ENCODE data around the gene ENTPD1. TPM values are rescaled to one million over a fixed set of nuclear protein-coding genes. Genes with fewer than 3 reads are reported as not detected.

Gene ENTPD1
- total RNA-seq, 1 donor from 2014 or later, result 7.7 TPM

DNA sequence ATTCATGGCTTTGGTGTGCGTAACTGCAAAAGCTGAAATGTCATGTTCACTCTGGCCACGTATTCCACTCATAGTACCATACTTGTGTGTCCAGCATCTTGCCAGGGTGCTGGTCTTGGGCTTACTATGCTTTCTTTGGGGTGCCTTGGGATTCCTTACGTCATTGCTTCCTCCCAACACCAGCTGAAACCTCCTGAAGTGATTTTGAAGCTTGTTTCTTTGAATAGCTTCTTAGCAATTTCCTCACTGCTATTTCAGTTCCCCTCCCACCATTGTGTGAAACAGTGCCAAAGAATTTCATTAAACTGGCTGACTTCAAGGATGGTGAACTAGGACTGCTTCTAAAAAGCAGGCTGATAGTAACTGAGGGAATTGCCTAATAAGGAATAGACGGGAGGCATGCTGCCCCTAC, 36.9 kb downstream of the ENTPD1 start:
- Histone ChIP-seq H3K27me3 (ENCODE audit: low read depth) (no peaks in the 10 kb centered on the region), H3K4me3 (no peak overlapping the region), H3K27ac (replicated peaks) (peak overlapping the region; percentile 78), H3K36me3 (no peaks in the 10 kb centered on the region), H3K4me1 (peaks cover 23% of the 10 kb centered on the region), H3K9me3 (replicated peaks) (no peaks in the 10 kb centered on the region)
- TF ChIP-seq, protein P1, sequence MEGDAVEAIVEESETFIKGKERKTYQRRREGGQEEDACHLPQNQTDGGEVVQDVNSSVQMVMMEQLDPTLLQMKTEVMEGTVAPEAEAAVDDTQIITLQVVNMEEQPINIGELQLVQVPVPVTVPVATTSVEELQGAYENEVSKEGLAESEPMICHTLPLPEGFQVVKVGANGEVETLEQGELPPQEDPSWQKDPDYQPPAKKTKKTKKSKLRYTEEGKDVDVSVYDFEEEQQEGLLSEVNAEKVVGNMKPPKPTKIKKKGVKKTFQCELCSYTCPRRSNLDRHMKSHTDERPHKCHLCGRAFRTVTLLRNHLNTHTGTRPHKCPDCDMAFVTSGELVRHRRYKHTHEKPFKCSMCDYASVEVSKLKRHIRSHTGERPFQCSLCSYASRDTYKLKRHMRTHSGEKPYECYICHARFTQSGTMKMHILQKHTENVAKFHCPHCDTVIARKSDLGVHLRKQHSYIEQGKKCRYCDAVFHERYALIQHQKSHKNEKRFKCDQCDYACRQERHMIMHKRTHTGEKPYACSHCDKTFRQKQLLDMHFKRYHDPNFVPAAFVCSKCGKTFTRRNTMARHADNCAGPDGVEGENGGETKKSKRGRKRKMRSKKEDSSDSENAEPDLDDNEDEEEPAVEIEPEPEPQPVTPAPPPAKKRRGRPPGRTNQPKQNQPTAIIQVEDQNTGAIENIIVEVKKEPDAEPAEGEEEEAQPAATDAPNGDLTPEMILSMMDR (IDR thresholded peaks at IDR 0.05; ENCODE audit: borderline replicate concordance), result no peak
- intact Hi-C loops (cut with micrococcal nuclease), result no loop called here
- DNase-seq, result no peak

DNA sequence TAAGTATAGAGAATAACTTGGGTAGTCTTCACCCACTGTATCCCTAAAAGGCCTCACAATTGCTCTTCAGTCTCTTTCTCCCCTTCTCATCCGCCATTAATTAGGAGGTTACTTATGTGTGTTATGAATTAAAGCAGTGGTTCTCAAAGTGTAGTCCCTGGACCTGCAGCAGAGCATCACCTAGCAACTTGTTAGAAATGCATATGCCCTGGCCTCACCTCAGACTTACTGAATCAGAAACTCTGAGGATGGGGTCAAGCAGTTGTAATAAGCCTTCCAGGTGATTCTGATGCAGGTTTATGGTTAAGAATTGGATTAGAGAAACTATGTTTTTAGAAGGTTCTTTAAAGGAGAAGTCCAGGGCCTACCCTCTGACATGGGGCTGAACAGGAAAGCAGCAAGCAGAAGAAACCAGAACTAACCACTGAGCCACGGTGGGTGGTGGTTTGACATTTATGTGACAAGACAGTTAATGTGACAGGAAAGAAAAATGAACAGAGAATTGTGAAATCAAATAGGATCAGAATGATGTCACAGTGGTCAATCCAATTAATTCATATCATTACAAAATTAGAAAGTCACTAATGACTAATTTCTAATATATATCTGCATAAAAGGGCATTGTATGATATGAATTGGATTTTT, 37.6 kb downstream of the ENTPD1 start:
- peak overlapping the region; percentile 78 for H3K27ac ChIP-seq (replicated peaks)
- H3K36me3 ChIP-seq, result no peaks in the 10 kb centered on the region
- TF ChIP-seq, protein P1 (IDR thresholded peaks at IDR 0.05; ENCODE audit: borderline replicate concordance), result no peak
- no peak for DNase-seq
- no peaks in the 10 kb centered on the region for H3K27me3 ChIP-seq (ENCODE audit: low read depth)
- H3K4me1 ChIP-seq, result peaks cover 29% of the 10 kb centered on the region
- H3K4me3 ChIP-seq, result no peak overlapping the region
- H3K9me3 ChIP-seq (replicated peaks), result no peaks in the 10 kb centered on the region
- intact Hi-C loops (cut with micrococcal nuclease), result no loop called here

DNA sequence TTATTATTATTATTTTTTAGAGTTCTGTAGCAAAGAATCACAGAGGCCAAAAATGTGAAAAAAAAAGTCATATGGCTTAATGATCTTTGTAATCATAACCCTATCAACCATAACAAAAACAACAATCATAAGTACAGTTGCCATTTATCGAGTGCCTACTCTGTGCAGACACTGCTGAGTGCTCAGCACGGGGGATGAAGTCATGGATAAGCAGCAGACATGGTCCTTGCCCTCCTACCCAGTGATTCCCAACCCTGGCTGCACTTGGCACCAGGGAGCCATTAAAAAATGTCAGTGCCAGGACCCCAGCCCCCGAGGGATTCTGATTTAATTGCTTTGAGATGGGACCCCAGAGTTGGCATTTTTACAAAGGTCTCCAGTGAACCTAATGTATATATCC, 38.2 kb downstream of the ENTPD1 start:
- TF ChIP-seq, protein P1 (IDR thresholded peaks at IDR 0.05; ENCODE audit: borderline replicate concordance), result no peak
- intact Hi-C loops (cut with micrococcal nuclease), result no loop called here
- no peaks in the 10 kb centered on the region for H3K27me3 ChIP-seq (ENCODE audit: low read depth)
- H3K4me1 ChIP-seq, result peaks cover 31% of the 10 kb centered on the region
- no peak overlapping the region for H3K4me3 ChIP-seq
- H3K9me3 ChIP-seq (replicated peaks), result peaks cover under 1% of the 10 kb centered on the region
- no peaks in the 10 kb centered on the region for H3K36me3 ChIP-seq
- DNase-seq, result no peak
- peak overlapping the region; percentile 78 for H3K27ac ChIP-seq (replicated peaks)

DNA sequence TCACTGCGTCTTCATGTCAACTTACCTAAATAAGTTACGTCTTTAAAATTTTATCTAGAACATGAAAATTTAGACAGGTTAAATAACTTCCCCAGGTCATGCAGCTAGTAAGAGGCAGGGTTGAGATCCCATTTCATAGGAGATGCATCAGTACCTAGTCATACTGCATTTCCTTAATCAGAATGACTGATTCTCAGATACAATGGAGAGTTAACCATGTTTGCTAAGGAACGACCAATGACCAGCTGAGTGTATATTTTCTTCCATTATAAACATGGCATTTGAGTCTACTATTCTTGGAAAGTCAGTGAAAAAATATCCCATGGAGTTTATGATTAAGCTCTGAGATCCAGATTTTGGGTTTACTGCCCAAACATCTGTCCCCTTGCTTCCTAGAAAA, 39.6 kb downstream of the ENTPD1 start:
- Histone ChIP-seq H3K4me3 (no peak overlapping the region), H3K27me3 (ENCODE audit: low read depth) (no peaks in the 10 kb centered on the region), H3K36me3 (no peaks in the 10 kb centered on the region), H3K4me1 (peaks cover 31% of the 10 kb centered on the region), H3K9me3 (replicated peaks) (peaks cover 10% of the 10 kb centered on the region), H3K27ac (replicated peaks) (no peak overlapping the region)
- no peak for DNase-seq
- TF ChIP-seq, protein P1 (IDR thresholded peaks at IDR 0.05; ENCODE audit: borderline replicate concordance), result no peak
- intact Hi-C loops (cut with micrococcal nuclease), result no loop called here

DNA sequence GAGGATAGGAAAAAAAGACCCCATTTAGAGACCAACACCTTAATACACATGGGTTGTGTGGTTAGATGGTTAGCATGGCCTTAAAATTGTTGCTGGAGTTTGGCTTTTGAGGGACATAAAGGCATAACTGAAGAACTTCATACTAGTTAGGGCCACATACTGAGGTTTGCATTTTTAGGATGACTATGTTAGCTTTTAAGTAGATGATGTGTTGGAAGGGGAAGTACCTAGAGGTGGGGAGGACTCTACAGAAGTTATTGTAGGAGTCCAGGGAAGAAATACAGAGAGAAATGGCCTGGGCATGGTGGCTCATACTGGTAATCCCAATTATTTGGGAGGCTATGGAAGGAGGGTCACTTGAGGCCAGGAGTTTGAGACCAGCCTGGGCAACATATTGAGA, 40.5 kb downstream of the ENTPD1 start:
- peaks cover 31% of the 10 kb centered on the region for H3K4me1 ChIP-seq
- no peaks in the 10 kb centered on the region for H3K27me3 ChIP-seq (ENCODE audit: low read depth)
- H3K9me3 ChIP-seq (replicated peaks), result peaks cover 10% of the 10 kb centered on the region
- no peak for DNase-seq
- intact Hi-C loops (cut with micrococcal nuclease), result no loop called here
- no peak overlapping the region for H3K27ac ChIP-seq (replicated peaks)
- no peak overlapping the region for H3K4me3 ChIP-seq
- TF ChIP-seq, protein P1 (IDR thresholded peaks at IDR 0.05; ENCODE audit: borderline replicate concordance), result no peak
- H3K36me3 ChIP-seq, result no peaks in the 10 kb centered on the region
